ENCODE data around the gene GTF3C5. TPM values are rescaled to one million over a fixed set of nuclear protein-coding genes. Genes with fewer than 3 reads are reported as not detected.
"Not testable (repeated sequence)": the region's sequence is repeated elsewhere in the genome, so short reads cannot be mapped to it uniquely, and the experiment has no call there.

Gene GTF3C5
- total RNA-seq, 1 donor from 2014 or later, result 85.4 TPM

- H3K4me3 Mint-ChIP-seq; intact Hi-C loops (cut with micrococcal nuclease): not testable (repeated sequence)
- H3K27me3 Mint-ChIP-seq, result peaks cover 19% of the 10 kb centered on the region
Measured at GRCh38 chr9:132989998-132990557, 40.7 kb upstream of the GTF3C5 start.

GRCh38 chr9:132990781-132991180, 40.0 kb upstream of the GTF3C5 start:
- Mint-ChIP-seq H3K4me1 (peaks cover 3% of the 10 kb centered on the region), H3K36me3 (ENCODE audit: low read depth) (no peaks in the 10 kb centered on the region), H3K27me3 (peaks cover 21% of the 10 kb centered on the region), H3K4me3 (no peak overlapping the region), H3K27ac (no peak overlapping the region), H3K9me3 (no peaks in the 10 kb centered on the region)
- intact Hi-C loops (cut with micrococcal nuclease), result no loop called here
- no peak for DNase-seq

More at GRCh38 chr9:132989998-132990557, 40.7 kb upstream of the GTF3C5 start:
- H3K4me1 Mint-ChIP-seq; DNase-seq; H3K9me3 Mint-ChIP-seq; H3K27ac Mint-ChIP-seq; H3K36me3 Mint-ChIP-seq (ENCODE audit: low read depth): not testable (repeated sequence)

GRCh38 chr9:132991351-132992300, 39.2 kb upstream of the GTF3C5 start:
- Mint-ChIP-seq H3K36me3 (ENCODE audit: low read depth) (no peaks in the 10 kb centered on the region), H3K9me3 (no peaks in the 10 kb centered on the region), H3K4me1 (peaks cover 3% of the 10 kb centered on the region), H3K4me3 (no peak overlapping the region), H3K27me3 (peaks cover 19% of the 10 kb centered on the region), H3K27ac (no peak overlapping the region)
- no peak for DNase-seq
- intact Hi-C loops (cut with micrococcal nuclease), result no loop called here

GRCh38 chr9:132993511-132993939, 37.3 kb upstream of the GTF3C5 start:
- no peaks in the 10 kb centered on the region for H3K9me3 Mint-ChIP-seq
- no peak for DNase-seq
- no peaks in the 10 kb centered on the region for H3K36me3 Mint-ChIP-seq (ENCODE audit: low read depth)
- H3K4me1 Mint-ChIP-seq, result peaks cover 3% of the 10 kb centered on the region
- H3K4me3 Mint-ChIP-seq, result no peak overlapping the region
- intact Hi-C loops (cut with micrococcal nuclease), result no loop called here
- peaks cover 19% of the 10 kb centered on the region for H3K27me3 Mint-ChIP-seq
- no peak overlapping the region for H3K27ac Mint-ChIP-seq

- no peak for DNase-seq
- intact Hi-C loops (cut with micrococcal nuclease), result no loop called here
- no peaks in the 10 kb centered on the region for H3K36me3 Mint-ChIP-seq (ENCODE audit: low read depth)
- no peaks in the 10 kb centered on the region for H3K9me3 Mint-ChIP-seq
- H3K27ac Mint-ChIP-seq, result no peak overlapping the region
- peaks cover 22% of the 10 kb centered on the region for H3K27me3 Mint-ChIP-seq
- H3K4me3 Mint-ChIP-seq, result no peak overlapping the region
- H3K4me1 Mint-ChIP-seq, result peaks cover 3% of the 10 kb centered on the region
Measured at GRCh38 chr9:132994410-132995120, 36.2 kb upstream of the GTF3C5 start.

GRCh38 chr9:132995121-132995420, 35.7 kb upstream of the GTF3C5 start:
- Mint-ChIP-seq H3K36me3 (ENCODE audit: low read depth) (no peaks in the 10 kb centered on the region), H3K4me1 (peaks cover 3% of the 10 kb centered on the region), H3K4me3 (no peak overlapping the region), H3K27ac (no peak overlapping the region), H3K27me3 (peaks cover 24% of the 10 kb centered on the region), H3K9me3 (no peaks in the 10 kb centered on the region)
- intact Hi-C loops (cut with micrococcal nuclease), result no loop called here
- DNase-seq, result no peak

GRCh38 chr9:132995879-132996278, 34.9 kb upstream of the GTF3C5 start:
- intact Hi-C loops (cut with micrococcal nuclease), result no loop called here
- Mint-ChIP-seq H3K9me3 (no peaks in the 10 kb centered on the region), H3K4me1 (peaks cover 3% of the 10 kb centered on the region), H3K27ac (no peak overlapping the region), H3K27me3 (peaks cover 25% of the 10 kb centered on the region), H3K4me3 (no peak overlapping the region), H3K36me3 (ENCODE audit: low read depth) (no peaks in the 10 kb centered on the region)
- DNase-seq, result no peak

- H3K4me3 Mint-ChIP-seq, result no peak overlapping the region
- DNase-seq, result no peak
- no peaks in the 10 kb centered on the region for H3K9me3 Mint-ChIP-seq
- H3K27me3 Mint-ChIP-seq, result peaks cover 25% of the 10 kb centered on the region
- H3K36me3 Mint-ChIP-seq (ENCODE audit: low read depth), result no peaks in the 10 kb centered on the region
- peaks cover 3% of the 10 kb centered on the region for H3K4me1 Mint-ChIP-seq
- intact Hi-C loops (cut with micrococcal nuclease), result no loop called here
- H3K27ac Mint-ChIP-seq, result no peak overlapping the region
Measured at GRCh38 chr9:132996526-132996925, 34.3 kb upstream of the GTF3C5 start.

- H3K36me3 Mint-ChIP-seq (ENCODE audit: low read depth), result no peaks in the 10 kb centered on the region
- no peak for DNase-seq
- H3K27ac Mint-ChIP-seq, result no peak overlapping the region
- intact Hi-C loops (cut with micrococcal nuclease), result no loop called here
- peaks cover 3% of the 10 kb centered on the region for H3K4me1 Mint-ChIP-seq
- no peaks in the 10 kb centered on the region for H3K9me3 Mint-ChIP-seq
- no peak overlapping the region for H3K4me3 Mint-ChIP-seq
- peaks cover 21% of the 10 kb centered on the region for H3K27me3 Mint-ChIP-seq
Measured at GRCh38 chr9:132997591-132997990, 33.2 kb upstream of the GTF3C5 start.

- intact Hi-C loops (cut with micrococcal nuclease); H3K36me3 Mint-ChIP-seq (ENCODE audit: low read depth); H3K4me1 Mint-ChIP-seq; H3K9me3 Mint-ChIP-seq; DNase-seq; H3K4me3 Mint-ChIP-seq; H3K27ac Mint-ChIP-seq: not testable (repeated sequence)
- H3K27me3 Mint-ChIP-seq, result peaks cover 21% of the 10 kb centered on the region
Measured at GRCh38 chr9:132998221-132998620, 32.6 kb upstream of the GTF3C5 start.

- peaks cover 24% of the 10 kb centered on the region for H3K27me3 Mint-ChIP-seq
Measured at GRCh38 chr9:132998831-132999635, 31.8 kb upstream of the GTF3C5 start.

GRCh38 chr9:133002147-133003070, 28.4 kb upstream of the GTF3C5 start:
- Mint-ChIP-seq H3K4me1 (no peaks in the 10 kb centered on the region), H3K4me3 (no peak overlapping the region), H3K9me3 (no peaks in the 10 kb centered on the region), H3K27me3 (peaks cover 23% of the 10 kb centered on the region), H3K36me3 (ENCODE audit: low read depth) (no peaks in the 10 kb centered on the region), H3K27ac (no peak overlapping the region)
- intact Hi-C loops (cut with micrococcal nuclease), result no loop called here
- DNase-seq, result no peak

More at GRCh38 chr9:132998831-132999635, 31.8 kb upstream of the GTF3C5 start:
- intact Hi-C loops (cut with micrococcal nuclease), result no loop called here
- Mint-ChIP-seq H3K4me1 (peaks cover 3% of the 10 kb centered on the region), H3K27ac (no peak overlapping the region), H3K4me3 (no peak overlapping the region), H3K36me3 (ENCODE audit: low read depth) (no peaks in the 10 kb centered on the region), H3K9me3 (no peaks in the 10 kb centered on the region)
- DNase-seq, result no peak

GRCh38 chr9:133003071-133003461, 27.7 kb upstream of the GTF3C5 start:
- Mint-ChIP-seq H3K27me3 (peaks cover 23% of the 10 kb centered on the region), H3K4me3 (no peak overlapping the region), H3K4me1 (no peaks in the 10 kb centered on the region), H3K27ac (no peak overlapping the region), H3K9me3 (no peaks in the 10 kb centered on the region), H3K36me3 (ENCODE audit: low read depth) (no peaks in the 10 kb centered on the region)
- no peak for DNase-seq
- intact Hi-C loops (cut with micrococcal nuclease), result no loop called here

Data from activated CD4-positive, alpha-beta T cell treated with anti-CD3 and anti-CD28 coated beads, Interleukin-2, amount 10 ng/mL, durations not matched to agents 24 days and 14 days (primary cell).